Neural progenitor cell (in vitro differentiated cells): ENCODE results near the gene ZNF622. TPM values are rescaled to one million over a fixed set of nuclear protein-coding genes. Genes with fewer than 3 reads are reported as not detected.

Experiments used
- DNase-seq: peaks from one replicate; pipeline ENCODE4 v3.0.0-alpha.2; 2016; ENCODE audit warnings: low spot score
- H2AFZ ChIP-seq: fragments of 200-600 bp; sonication (generic); replicated peaks from 2 replicates; pipeline ENCODE4 v1.6.1; 2016; ENCODE audit warnings: antibody characterized with exemption
- H3F3A ChIP-seq: fragments of 200-600 bp; sonication (generic); 2 replicates; pipeline ENCODE4 v1.6.1; 2016; ENCODE audit warnings: antibody characterized with exemption, low read depth
- H3K27ac ChIP-seq: fragments of 200-600 bp; sonication (generic); 2 replicates; pipeline ENCODE4 v1.5.1; 2016; ENCODE audit warnings: mild to moderate bottlenecking
- H3K27me3 ChIP-seq: fragments of 200-600 bp; sonication (generic); 2 replicates; pipeline ENCODE4 v1.6.1; 2016; ENCODE audit warnings: mild to moderate bottlenecking, moderate library complexity
- H3K36me3 ChIP-seq: fragments of 200-600 bp; sonication (generic); 2 replicates; pipeline ENCODE4 v1.5.1; 2016
- H3K4me1 ChIP-seq: fragments of 200-600 bp; sonication (generic); 2 replicates; pipeline ENCODE4 v1.6.1; 2016; ENCODE audit warnings: mixed run types
- H3K4me2 ChIP-seq: fragments of 200-600 bp; sonication (generic); 2 replicates; pipeline ENCODE4 v1.6.1; 2016
- H3K4me3 ChIP-seq: fragments of 200-600 bp; sonication (generic); 2 replicates; pipeline ENCODE4 v1.5.1; 2016
- H3K79me2 ChIP-seq: fragments of 200-600 bp; sonication (generic); 2 replicates; pipeline ENCODE4 v1.6.1; 2016; ENCODE audit warnings: low read depth
- H3K9ac ChIP-seq: fragments of 200-600 bp; sonication (generic); 2 replicates; pipeline ENCODE4 v1.6.1; 2016
- H3K9me3 ChIP-seq: fragments of 200-600 bp; sonication (generic); 2 replicates; pipeline ENCODE4 v1.5.1; 2016; ENCODE audit warnings: low read depth
- H4K20me1 ChIP-seq: fragments of 200-600 bp; sonication (generic); 2 replicates; pipeline ENCODE4 v1.6.1; 2016; ENCODE audit warnings: low read depth
- H3K27ac Mint-ChIP-seq: 3 replicates; pipeline ENCODE4 v1.8.0; 2021; ENCODE audit warnings: mixed read lengths
- H3K27me3 Mint-ChIP-seq: 2 replicates; pipeline ENCODE4 v1.8.0; 2022; ENCODE audit warnings: low read depth, mild to moderate bottlenecking, inconsistent platforms, moderate library complexity, mixed read lengths; ENCODE audit not compliant: insufficient read depth
- H3K36me3 Mint-ChIP-seq: 3 replicates; pipeline ENCODE4 v1.8.0; 2021; ENCODE audit warnings: mixed read lengths
- H3K4me1 Mint-ChIP-seq: 3 replicates; pipeline ENCODE4 v1.8.0; 2021; ENCODE audit warnings: mixed read lengths
- H3K4me3 Mint-ChIP-seq: 3 replicates; pipeline ENCODE4 v1.8.0; 2021; ENCODE audit warnings: mild to moderate bottlenecking, moderate library complexity, mixed read lengths
- H3K9me3 Mint-ChIP-seq: 3 replicates; pipeline ENCODE4 v1.8.0; 2020; ENCODE audit warnings: mixed read lengths
- EZH2 ChIP-seq: fragments of 200-600 bp; sonication (generic); IDR thresholded peaks from 2 replicates; pipeline ENCODE4 v1.6.1; 2017; ENCODE audit warnings: antibody characterized with exemption, mild to moderate bottlenecking, moderate library complexity
- EZH2phosphoT487 ChIP-seq: fragments of 200-600 bp; sonication (generic); IDR thresholded peaks from 2 replicates; pipeline ENCODE4 v1.6.1; 2017; ENCODE audit warnings: antibody characterized with exemption
- total RNA-seq: library from RNA; depleted of rRNA; stranded (reverse); fragments of >200 nt; gene quantifications from 2 replicates; pipeline ENCODE4 v1.2.3, GENCODE V29; 2015; ENCODE audit warnings: low replicate concordance
- TF ChIP-seq, protein P1 (sequence below): fragments of 200-600 bp; sonication (generic); IDR thresholded peaks from 2 replicates; pipeline ENCODE4 v1.5.1; 2017; ENCODE audit warnings: antibody characterized with exemption, mild to moderate bottlenecking

Gene ZNF622
- total RNA-seq, 1 donor from 2014 or later: 14.6 TPM

DNA sequence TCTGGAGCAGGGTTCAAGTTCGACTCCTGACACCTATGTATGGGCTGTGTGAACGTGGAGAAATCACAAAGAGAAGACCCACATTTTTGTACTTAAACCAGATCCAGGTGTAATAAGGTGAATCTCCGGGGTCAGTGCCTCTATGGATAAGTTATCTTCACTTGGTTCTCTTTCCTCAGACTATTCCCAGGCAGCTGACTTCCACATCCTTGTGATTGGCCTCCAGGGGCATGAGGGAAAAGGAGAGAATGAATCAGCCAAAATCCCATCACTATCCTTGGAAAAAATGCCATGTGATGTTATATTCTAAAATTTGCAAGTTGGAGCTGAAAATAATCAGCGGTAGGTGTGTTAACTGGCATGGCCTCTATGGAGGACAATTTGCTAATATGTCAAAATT lies 37.2 kb downstream of the ZNF622 start:
- no peaks in the 10 kb centered on the region for H4K20me1 ChIP-seq
- no peaks in the 10 kb centered on the region for H3K36me3 ChIP-seq
- Mint-ChIP-seq H3K27ac (peak overlapping the region; percentile 13), H3K4me3 (no peak overlapping the region), H3K27me3 (peaks cover 5% of the 10 kb centered on the region), H3K36me3 (no peaks in the 10 kb centered on the region), H3K4me1 (peaks cover 47% of the 10 kb centered on the region), H3K9me3 (no peaks in the 10 kb centered on the region)
- no peak overlapping the region for H3K4me2 ChIP-seq
- peaks cover 22% of the 10 kb centered on the region for H3K4me1 ChIP-seq
- no peak overlapping the region for H2AFZ ChIP-seq
- no peaks in the 10 kb centered on the region for H3K79me2 ChIP-seq
- H3K27ac ChIP-seq: no peak overlapping the region
- H3K9ac ChIP-seq: no peak overlapping the region
- H3F3A ChIP-seq: peaks cover 3% of the 10 kb centered on the region
- DNase-seq: no peak
- H3K27me3 ChIP-seq: no peaks in the 10 kb centered on the region
- TF ChIP-seq EZH2phosphoT487 (no peak), EZH2 (no peak)
- TF ChIP-seq, protein P1, sequence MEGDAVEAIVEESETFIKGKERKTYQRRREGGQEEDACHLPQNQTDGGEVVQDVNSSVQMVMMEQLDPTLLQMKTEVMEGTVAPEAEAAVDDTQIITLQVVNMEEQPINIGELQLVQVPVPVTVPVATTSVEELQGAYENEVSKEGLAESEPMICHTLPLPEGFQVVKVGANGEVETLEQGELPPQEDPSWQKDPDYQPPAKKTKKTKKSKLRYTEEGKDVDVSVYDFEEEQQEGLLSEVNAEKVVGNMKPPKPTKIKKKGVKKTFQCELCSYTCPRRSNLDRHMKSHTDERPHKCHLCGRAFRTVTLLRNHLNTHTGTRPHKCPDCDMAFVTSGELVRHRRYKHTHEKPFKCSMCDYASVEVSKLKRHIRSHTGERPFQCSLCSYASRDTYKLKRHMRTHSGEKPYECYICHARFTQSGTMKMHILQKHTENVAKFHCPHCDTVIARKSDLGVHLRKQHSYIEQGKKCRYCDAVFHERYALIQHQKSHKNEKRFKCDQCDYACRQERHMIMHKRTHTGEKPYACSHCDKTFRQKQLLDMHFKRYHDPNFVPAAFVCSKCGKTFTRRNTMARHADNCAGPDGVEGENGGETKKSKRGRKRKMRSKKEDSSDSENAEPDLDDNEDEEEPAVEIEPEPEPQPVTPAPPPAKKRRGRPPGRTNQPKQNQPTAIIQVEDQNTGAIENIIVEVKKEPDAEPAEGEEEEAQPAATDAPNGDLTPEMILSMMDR: peak; percentile 32
- no peak overlapping the region for H3K4me3 ChIP-seq
- no peaks in the 10 kb centered on the region for H3K9me3 ChIP-seq

DNA sequence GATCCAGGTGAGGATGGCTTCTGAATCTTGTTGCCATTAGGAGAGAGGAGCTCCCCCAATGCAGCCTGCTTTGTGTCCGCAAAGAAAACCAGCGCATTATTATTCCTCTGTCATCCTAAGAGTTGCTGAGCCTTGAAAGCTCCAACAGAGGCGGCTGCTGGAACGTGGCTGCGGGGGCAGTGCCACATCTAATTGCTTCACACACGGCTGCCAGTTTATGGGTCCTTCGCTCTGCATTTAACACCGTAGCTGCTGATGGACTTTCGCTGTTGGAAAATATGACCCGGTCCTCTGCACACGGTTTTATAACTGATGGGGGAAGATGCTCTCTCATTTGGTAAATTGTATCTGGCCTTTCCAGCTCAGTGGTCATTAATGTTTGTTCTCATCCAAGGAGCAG lies 38.0 kb downstream of the ZNF622 start:
- peaks cover 22% of the 10 kb centered on the region for H3K4me1 ChIP-seq
- peak overlapping the region; percentile 22 for H2AFZ ChIP-seq
- DNase-seq: peak; percentile 32
- no peaks in the 10 kb centered on the region for H3K27me3 ChIP-seq
- Mint-ChIP-seq H3K9me3 (no peaks in the 10 kb centered on the region), H3K36me3 (no peaks in the 10 kb centered on the region), H3K4me1 (peaks cover 47% of the 10 kb centered on the region), H3K27ac (no peak overlapping the region), H3K4me3 (no peak overlapping the region), H3K27me3 (peaks cover 5% of the 10 kb centered on the region)
- H3F3A ChIP-seq: peaks cover 3% of the 10 kb centered on the region
- peak overlapping the region; percentile 45 for H3K4me2 ChIP-seq
- H3K79me2 ChIP-seq: no peaks in the 10 kb centered on the region
- H3K36me3 ChIP-seq: no peaks in the 10 kb centered on the region
- H3K4me3 ChIP-seq: no peak overlapping the region
- H3K9me3 ChIP-seq: no peaks in the 10 kb centered on the region
- TF ChIP-seq, protein P1: no peak
- TF ChIP-seq EZH2phosphoT487 (no peak), EZH2 (no peak)
- no peak overlapping the region for H3K9ac ChIP-seq
- H3K27ac ChIP-seq: no peak overlapping the region
- H4K20me1 ChIP-seq: no peaks in the 10 kb centered on the region

DNA sequence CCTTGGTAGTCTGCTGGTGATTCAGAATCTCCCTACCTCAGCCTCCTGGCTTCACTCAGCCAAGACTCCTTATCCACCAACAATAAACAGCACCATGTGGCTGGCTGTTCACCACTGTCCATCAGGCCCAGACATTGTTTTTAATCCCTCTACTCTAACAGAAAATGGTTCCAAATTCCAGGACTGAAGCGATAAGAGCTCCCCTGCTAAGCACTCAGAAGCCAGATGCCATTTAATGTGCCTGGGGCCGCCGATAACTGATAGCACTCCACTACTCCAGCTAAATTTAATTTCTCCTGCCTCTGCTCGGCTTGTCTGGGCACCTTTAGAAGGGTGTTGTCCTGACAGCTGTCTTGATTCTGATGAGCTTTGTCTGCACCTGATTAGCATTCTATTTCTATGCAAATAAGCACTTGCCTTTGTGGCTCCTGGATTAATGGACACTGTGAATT lies 47.1 kb downstream of the ZNF622 start:
- Histone ChIP-seq H2AFZ (no peak overlapping the region), H3K9me3 (no peaks in the 10 kb centered on the region), H3K27ac (no peak overlapping the region), H3F3A (peaks cover 11% of the 10 kb centered on the region), H3K27me3 (no peaks in the 10 kb centered on the region), H3K4me3 (no peak overlapping the region), H3K79me2 (no peaks in the 10 kb centered on the region), H3K36me3 (no peaks in the 10 kb centered on the region), H3K4me2 (peak overlapping the region; percentile 45), H3K9ac (no peak overlapping the region), H3K4me1 (peaks cover 19% of the 10 kb centered on the region), H4K20me1 (no peaks in the 10 kb centered on the region)
- Mint-ChIP-seq H3K4me3 (no peak overlapping the region), H3K4me1 (peaks cover 12% of the 10 kb centered on the region), H3K27ac (no peak overlapping the region), H3K9me3 (no peaks in the 10 kb centered on the region), H3K27me3 (peaks cover 6% of the 10 kb centered on the region), H3K36me3 (no peaks in the 10 kb centered on the region)
- TF ChIP-seq EZH2 (no peak), EZH2phosphoT487 (no peak)
- TF ChIP-seq, protein P1: no peak
- peak; percentile 50 for DNase-seq
